ENCODE results near the gene TRPM4. TPM values are rescaled to one million over a fixed set of nuclear protein-coding genes. Genes with fewer than 3 reads are reported as not detected.
"Not testable (repeated sequence)": the region's sequence is repeated elsewhere in the genome, so short reads cannot be mapped to it uniquely, and the experiment has no call there.

TRPM4 gene
- total RNA-seq, 1 donor from 2014 or later, result 28.5 TPM

DNA sequence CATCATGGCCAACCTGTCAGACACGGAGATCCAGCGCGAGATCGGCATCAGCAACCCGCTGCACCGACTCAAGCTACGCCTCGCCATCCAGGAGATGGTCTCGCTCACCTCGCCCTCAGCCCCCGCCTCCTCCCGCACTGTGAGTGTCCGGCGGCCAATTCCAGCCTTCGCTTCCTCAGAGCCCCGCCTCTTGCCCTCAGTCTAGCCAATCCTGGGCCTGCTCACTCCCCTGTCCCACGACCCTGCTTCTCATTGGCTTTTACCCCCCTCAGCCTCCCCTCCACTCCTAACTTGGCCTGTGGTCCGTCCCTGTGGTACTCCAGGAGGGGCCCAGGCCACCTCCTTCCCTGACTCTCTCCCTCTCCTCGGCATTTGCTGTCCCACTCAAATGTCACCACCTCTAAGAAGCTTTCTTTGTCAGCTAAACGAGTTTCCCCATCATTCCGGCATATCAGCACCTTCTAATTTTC lies 14.7 kb upstream of the TRPM4 start:
- H3K36me3 Mint-ChIP-seq (ENCODE audit: unreplicated experiment), result no peaks in the 10 kb centered on the region
- no peaks in the 10 kb centered on the region for H3K27me3 Mint-ChIP-seq (ENCODE audit: unreplicated experiment)
- H3K4me3 Mint-ChIP-seq (ENCODE audit: unreplicated experiment), result peak overlapping the region; percentile 93
- TF ChIP-seq, protein P1, sequence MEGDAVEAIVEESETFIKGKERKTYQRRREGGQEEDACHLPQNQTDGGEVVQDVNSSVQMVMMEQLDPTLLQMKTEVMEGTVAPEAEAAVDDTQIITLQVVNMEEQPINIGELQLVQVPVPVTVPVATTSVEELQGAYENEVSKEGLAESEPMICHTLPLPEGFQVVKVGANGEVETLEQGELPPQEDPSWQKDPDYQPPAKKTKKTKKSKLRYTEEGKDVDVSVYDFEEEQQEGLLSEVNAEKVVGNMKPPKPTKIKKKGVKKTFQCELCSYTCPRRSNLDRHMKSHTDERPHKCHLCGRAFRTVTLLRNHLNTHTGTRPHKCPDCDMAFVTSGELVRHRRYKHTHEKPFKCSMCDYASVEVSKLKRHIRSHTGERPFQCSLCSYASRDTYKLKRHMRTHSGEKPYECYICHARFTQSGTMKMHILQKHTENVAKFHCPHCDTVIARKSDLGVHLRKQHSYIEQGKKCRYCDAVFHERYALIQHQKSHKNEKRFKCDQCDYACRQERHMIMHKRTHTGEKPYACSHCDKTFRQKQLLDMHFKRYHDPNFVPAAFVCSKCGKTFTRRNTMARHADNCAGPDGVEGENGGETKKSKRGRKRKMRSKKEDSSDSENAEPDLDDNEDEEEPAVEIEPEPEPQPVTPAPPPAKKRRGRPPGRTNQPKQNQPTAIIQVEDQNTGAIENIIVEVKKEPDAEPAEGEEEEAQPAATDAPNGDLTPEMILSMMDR (IDR thresholded peaks at IDR 0.05), result no peak
- H3K9me3 Mint-ChIP-seq (ENCODE audit: unreplicated experiment), result no peaks in the 10 kb centered on the region
- peak overlapping the region; percentile 79 for H3K27ac Mint-ChIP-seq (ENCODE audit: unreplicated experiment)
- peak; percentile 96 for DNase-seq (ENCODE audit: extremely low spot score, unreplicated experiment)
- peaks cover 18% of the 10 kb centered on the region for H3K4me1 Mint-ChIP-seq (ENCODE audit: unreplicated experiment)

DNA sequence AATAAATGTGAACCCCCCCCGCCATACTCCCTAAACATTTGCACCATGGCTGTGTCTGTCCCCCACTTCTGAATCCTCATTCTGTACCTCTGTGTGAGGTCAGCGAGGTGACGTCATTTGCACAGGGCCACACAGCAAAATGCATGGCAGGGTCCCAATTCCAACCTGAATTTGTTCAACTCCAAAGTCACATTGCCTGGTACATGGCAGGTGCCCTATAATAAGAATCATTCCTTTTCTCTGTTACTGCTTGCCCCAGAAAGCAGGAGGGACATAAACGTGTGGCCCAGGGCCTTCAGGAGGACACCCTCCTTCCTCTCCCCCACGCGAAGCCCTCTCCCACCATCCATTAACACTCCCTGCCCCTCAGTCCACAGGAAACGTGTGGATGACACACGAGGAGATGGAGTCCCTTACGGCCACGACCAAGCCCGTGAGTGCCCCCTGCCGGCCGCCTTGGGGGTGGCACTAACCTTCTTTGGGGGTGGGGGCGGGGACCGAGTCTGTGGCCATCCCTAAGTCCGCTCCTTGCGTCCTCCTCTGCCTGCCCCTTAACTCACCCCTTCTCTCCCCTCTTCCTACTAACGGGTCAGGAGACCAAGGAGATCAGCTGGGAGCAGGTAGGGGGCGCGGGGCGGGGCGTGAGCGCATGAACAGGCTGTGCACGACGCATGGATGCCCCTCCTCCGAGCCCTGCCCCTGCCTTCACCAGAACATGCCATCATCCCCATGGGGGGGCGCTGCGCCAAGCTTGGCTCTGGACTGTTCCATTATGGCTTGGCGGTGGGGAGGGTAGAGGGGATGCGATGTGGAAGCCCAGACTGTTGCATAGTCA lies 11.8 kb upstream of the TRPM4 start:
- Mint-ChIP-seq H3K4me1 (ENCODE audit: unreplicated experiment) (peaks cover 25% of the 10 kb centered on the region), H3K27ac (ENCODE audit: unreplicated experiment) (no peak overlapping the region)
- peak; percentile 92 for DNase-seq (ENCODE audit: extremely low spot score, unreplicated experiment)

DNA sequence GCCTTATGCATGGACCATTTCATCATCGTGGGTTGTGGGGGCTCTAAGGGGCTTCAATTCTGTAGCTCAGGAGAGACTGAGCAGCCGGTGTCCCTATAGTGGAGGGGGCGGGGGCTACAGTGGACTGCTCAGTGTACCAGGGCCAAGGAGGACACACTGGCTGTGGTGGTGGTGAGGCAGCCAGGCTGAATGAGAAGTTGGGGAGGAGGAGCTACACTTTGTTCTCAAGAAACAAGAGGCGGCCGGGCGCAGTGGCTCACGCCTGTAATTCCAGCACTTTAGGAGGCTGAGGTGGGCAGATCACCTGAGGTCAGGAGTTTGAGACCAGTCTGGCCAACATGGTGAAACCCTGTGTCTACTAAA lies 11.2 kb upstream of the TRPM4 start:
- H3K27ac Mint-ChIP-seq (ENCODE audit: unreplicated experiment); H3K27me3 Mint-ChIP-seq (ENCODE audit: unreplicated experiment); DNase-seq (ENCODE audit: extremely low spot score, unreplicated experiment); H3K36me3 Mint-ChIP-seq (ENCODE audit: unreplicated experiment); H3K9me3 Mint-ChIP-seq (ENCODE audit: unreplicated experiment): not testable (repeated sequence)
- Mint-ChIP-seq H3K4me3 (ENCODE audit: unreplicated experiment) (peak overlapping the region; percentile 63), H3K4me1 (ENCODE audit: unreplicated experiment) (peaks cover 25% of the 10 kb centered on the region)

More for the DNA sequence above, 11.8 kb upstream of the TRPM4 start:
- H3K4me3 Mint-ChIP-seq (ENCODE audit: unreplicated experiment), result peak overlapping the region; percentile 63
- TF ChIP-seq, protein P1 (IDR thresholded peaks at IDR 0.05), result peak; percentile 93
- no peaks in the 10 kb centered on the region for H3K36me3 Mint-ChIP-seq (ENCODE audit: unreplicated experiment)
- no peaks in the 10 kb centered on the region for H3K27me3 Mint-ChIP-seq (ENCODE audit: unreplicated experiment)
- no peaks in the 10 kb centered on the region for H3K9me3 Mint-ChIP-seq (ENCODE audit: unreplicated experiment)

DNA sequence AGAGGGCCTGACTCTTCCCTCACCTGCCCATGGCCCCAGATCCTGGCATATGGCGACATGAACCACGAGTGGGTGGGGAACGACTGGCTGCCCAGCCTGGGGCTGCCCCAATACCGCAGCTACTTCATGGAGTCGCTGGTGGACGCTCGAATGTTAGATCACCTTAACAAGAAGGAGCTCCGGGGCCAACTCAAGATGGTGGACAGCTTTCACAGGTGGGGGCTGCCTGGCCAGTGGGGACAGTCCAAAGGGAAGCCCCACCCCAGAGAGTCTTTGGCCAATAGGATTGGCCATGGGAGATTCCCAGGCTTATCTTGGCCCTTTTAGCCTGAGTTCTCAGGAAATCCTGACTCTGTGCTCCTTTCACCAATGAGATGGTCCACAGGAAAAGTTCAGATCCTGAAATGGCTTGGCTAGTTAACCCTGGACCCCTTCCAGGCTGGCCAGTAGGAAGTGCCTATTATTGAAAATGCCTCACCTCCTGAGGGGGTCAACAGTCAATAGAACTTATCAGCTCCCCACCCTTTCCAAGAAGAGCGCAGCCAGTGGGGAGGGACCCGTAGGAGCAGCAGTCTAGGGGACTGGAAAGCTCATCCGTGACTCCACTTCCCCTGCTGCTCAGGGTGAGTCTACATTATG lies 9.4 kb upstream of the TRPM4 start:
- TF ChIP-seq, protein P1 (IDR thresholded peaks at IDR 0.05), result no peak
- DNase-seq (ENCODE audit: extremely low spot score, unreplicated experiment), result no peak
- Mint-ChIP-seq H3K9me3 (ENCODE audit: unreplicated experiment) (no peaks in the 10 kb centered on the region), H3K4me3 (ENCODE audit: unreplicated experiment) (peak overlapping the region; percentile 60), H3K36me3 (ENCODE audit: unreplicated experiment) (no peaks in the 10 kb centered on the region), H3K27ac (ENCODE audit: unreplicated experiment) (no peak overlapping the region), H3K27me3 (ENCODE audit: unreplicated experiment) (no peaks in the 10 kb centered on the region), H3K4me1 (ENCODE audit: unreplicated experiment) (peaks cover 23% of the 10 kb centered on the region)

DNA sequence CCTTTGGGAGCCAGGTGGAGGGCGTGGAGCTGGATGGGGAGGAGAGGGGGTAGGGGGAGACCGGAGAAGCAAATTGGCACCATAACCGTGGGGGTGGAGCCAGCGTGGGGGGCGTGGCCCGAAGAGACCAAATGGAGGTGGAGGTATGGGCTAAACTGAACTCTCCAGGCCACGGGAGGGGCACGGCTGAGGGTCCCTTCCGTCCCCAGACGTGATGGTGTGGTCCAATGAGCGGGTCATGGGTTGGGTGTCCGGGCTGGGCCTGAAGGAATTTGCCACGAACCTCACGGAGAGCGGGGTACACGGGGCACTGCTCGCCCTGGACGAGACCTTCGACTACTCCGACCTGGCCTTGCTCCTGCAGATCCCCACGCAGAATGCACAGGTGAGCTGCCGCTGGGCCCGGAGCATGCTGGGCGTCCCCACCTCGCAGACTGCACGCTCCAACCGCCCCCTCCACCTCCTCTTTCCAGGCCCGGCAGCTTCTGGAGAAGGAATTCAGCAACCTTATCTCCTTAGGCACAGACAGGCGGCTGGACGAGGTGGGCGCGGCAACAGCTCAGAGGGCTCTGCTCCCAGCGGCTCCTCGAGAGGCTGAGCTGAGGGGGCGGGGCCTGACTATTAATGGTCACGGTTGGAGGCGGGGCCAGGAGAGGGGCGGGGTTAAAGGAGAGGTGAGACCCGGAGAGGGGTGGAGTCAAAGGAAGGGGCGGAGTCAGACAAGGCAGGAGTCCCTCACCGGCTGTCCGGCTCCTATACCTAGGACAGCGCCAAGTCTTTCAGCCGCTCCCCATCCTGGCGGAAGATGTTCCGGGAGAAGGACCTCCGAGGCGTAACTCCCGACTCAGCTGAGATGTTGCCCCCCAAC lies 8.6 kb upstream of the TRPM4 start:
- H3K4me1 Mint-ChIP-seq (ENCODE audit: unreplicated experiment), result peaks cover 22% of the 10 kb centered on the region
- H3K4me3 Mint-ChIP-seq (ENCODE audit: unreplicated experiment), result peak overlapping the region; percentile 93
- H3K27ac Mint-ChIP-seq (ENCODE audit: unreplicated experiment), result peak overlapping the region; percentile 86
- TF ChIP-seq, protein P1 (IDR thresholded peaks at IDR 0.05), result no peak
- H3K9me3 Mint-ChIP-seq (ENCODE audit: unreplicated experiment), result no peaks in the 10 kb centered on the region
- peak; percentile 99 for DNase-seq (ENCODE audit: extremely low spot score, unreplicated experiment)
- no peaks in the 10 kb centered on the region for H3K27me3 Mint-ChIP-seq (ENCODE audit: unreplicated experiment)
- no peaks in the 10 kb centered on the region for H3K36me3 Mint-ChIP-seq (ENCODE audit: unreplicated experiment)
